ENCODE results near the gene IFITM5. TPM values are rescaled to one million over a fixed set of nuclear protein-coding genes. Genes with fewer than 3 reads are reported as not detected.

The IFITM5 gene
- polyA plus RNA-seq, 1 donor from 2014 or later, result not detected

DNA sequence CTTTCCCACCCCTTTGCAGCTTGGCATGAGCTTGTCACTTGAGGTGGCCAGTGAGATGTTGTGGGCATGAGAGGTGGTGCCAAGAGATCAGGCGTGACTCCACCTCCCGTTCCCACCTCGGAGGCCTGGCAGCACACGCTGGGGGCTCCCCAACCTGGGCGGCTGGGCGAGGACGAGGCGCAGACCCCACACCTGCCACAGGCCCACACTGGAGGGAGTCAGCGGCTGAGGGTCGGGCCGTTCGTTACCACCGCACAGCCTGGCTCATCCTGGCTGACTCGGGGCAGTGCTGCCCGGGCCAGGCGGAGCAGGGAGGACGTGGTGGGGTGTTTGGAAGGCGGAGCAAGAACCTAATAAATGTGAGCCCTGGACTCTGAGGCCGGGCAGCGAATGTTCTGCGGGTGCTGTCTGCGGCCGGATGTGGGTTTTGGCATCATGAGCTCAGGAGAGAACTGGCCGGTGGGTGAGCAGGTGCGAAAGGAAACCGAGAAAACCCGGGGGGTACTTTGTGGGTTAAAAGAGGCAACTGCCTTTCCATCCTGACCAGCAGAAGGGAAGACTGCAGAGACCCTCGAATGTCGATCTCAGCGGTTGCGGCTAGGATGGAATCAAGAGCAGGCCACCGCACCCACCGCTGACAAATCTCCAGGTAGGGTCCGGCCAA, 31.5 kb upstream of the IFITM5 start:
- H2AFZ ChIP-seq (ENCODE audit: low read depth, low read length), result no peak overlapping the region
- H3K27me3 ChIP-seq (ENCODE audit: insufficient read depth, low read depth, low read length), result no peaks in the 10 kb centered on the region
- H4K20me1 ChIP-seq (ENCODE audit: insufficient read depth), result no peaks in the 10 kb centered on the region
- H3K4me3 ChIP-seq (ENCODE audit: low read length), result no peak overlapping the region
- TF ChIP-seq SMC3 (conservative IDR thresholded peaks at IDR 0.05; ENCODE audit: poor library complexity), result no peak
- TF ChIP-seq RAD21 (conservative IDR thresholded peaks at IDR 0.05), result no peak
- TF ChIP-seq TAF1 (IDR thresholded peaks at IDR 0.05; ENCODE audit: low read depth), result no peak
- TF ChIP-seq MXI1 (conservative IDR thresholded peaks at IDR 0.05; ENCODE audit: poor library complexity, severe bottlenecking), result no peak
- TF ChIP-seq, protein P1, sequence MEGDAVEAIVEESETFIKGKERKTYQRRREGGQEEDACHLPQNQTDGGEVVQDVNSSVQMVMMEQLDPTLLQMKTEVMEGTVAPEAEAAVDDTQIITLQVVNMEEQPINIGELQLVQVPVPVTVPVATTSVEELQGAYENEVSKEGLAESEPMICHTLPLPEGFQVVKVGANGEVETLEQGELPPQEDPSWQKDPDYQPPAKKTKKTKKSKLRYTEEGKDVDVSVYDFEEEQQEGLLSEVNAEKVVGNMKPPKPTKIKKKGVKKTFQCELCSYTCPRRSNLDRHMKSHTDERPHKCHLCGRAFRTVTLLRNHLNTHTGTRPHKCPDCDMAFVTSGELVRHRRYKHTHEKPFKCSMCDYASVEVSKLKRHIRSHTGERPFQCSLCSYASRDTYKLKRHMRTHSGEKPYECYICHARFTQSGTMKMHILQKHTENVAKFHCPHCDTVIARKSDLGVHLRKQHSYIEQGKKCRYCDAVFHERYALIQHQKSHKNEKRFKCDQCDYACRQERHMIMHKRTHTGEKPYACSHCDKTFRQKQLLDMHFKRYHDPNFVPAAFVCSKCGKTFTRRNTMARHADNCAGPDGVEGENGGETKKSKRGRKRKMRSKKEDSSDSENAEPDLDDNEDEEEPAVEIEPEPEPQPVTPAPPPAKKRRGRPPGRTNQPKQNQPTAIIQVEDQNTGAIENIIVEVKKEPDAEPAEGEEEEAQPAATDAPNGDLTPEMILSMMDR (IDR thresholded peaks at IDR 0.05; ENCODE audit: poor library complexity, severe bottlenecking), result no peak
- TF ChIP-seq, protein P2, sequence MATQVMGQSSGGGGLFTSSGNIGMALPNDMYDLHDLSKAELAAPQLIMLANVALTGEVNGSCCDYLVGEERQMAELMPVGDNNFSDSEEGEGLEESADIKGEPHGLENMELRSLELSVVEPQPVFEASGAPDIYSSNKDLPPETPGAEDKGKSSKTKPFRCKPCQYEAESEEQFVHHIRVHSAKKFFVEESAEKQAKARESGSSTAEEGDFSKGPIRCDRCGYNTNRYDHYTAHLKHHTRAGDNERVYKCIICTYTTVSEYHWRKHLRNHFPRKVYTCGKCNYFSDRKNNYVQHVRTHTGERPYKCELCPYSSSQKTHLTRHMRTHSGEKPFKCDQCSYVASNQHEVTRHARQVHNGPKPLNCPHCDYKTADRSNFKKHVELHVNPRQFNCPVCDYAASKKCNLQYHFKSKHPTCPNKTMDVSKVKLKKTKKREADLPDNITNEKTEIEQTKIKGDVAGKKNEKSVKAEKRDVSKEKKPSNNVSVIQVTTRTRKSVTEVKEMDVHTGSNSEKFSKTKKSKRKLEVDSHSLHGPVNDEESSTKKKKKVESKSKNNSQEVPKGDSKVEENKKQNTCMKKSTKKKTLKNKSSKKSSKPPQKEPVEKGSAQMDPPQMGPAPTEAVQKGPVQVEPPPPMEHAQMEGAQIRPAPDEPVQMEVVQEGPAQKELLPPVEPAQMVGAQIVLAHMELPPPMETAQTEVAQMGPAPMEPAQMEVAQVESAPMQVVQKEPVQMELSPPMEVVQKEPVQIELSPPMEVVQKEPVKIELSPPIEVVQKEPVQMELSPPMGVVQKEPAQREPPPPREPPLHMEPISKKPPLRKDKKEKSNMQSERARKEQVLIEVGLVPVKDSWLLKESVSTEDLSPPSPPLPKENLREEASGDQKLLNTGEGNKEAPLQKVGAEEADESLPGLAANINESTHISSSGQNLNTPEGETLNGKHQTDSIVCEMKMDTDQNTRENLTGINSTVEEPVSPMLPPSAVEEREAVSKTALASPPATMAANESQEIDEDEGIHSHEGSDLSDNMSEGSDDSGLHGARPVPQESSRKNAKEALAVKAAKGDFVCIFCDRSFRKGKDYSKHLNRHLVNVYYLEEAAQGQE (IDR thresholded peaks at IDR 0.05; ENCODE audit: borderline replicate concordance), result no peak
- no peak for TF ChIP-seq EP300 (conservative IDR thresholded peaks at IDR 0.05; ENCODE audit: poor library complexity, severe bottlenecking)
- no peak for TF ChIP-seq EZH2 (IDR thresholded peaks at IDR 0.05; ENCODE audit: borderline replicate concordance, insufficient read depth, low read length, poor library complexity, severe bottlenecking)
- no peaks in the 10 kb centered on the region for H3K36me3 ChIP-seq (ENCODE audit: insufficient read depth, low read length)
- no peaks in the 10 kb centered on the region for H3F3A ChIP-seq (ENCODE audit: insufficient read depth, low read length, poor library complexity, severe bottlenecking)
- no peaks in the 10 kb centered on the region for H3K9me2 ChIP-seq (ENCODE audit: insufficient read depth, low read length)
- H3K4me2 ChIP-seq (ENCODE audit: low read length), result no peak overlapping the region
- H3K9ac ChIP-seq (ENCODE audit: low read length), result no peak overlapping the region
- no peaks in the 10 kb centered on the region for H3K9me3 ChIP-seq (ENCODE audit: low read length)
- H3K27ac ChIP-seq (ENCODE audit: low read length), result no peak overlapping the region
- H3K79me2 ChIP-seq (replicated peaks; ENCODE audit: insufficient read depth, low read length), result no peaks in the 10 kb centered on the region

DNA sequence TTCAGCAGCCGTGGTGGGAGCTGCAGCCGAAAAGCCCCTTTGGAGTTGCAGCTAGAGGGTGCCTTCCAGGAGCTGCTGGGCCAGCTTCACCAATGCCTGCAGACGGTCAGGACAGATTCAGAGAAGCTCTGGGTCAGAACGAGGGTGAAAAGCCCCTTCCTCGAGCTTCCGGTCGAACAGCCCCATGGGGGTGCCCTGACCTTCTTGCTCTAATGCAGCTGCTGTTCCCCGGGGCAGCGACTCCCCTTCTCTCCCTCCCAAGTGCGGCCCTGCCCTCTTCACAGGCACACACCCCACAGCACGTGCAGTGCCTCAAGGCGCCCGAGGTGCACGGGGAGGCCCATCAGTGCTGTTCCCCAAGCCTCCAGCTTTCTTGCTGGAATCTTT, 31.0 kb upstream of the IFITM5 start:
- no peak overlapping the region for H2AFZ ChIP-seq (ENCODE audit: low read depth, low read length)
- H3K9me2 ChIP-seq (ENCODE audit: insufficient read depth, low read length), result no peaks in the 10 kb centered on the region
- no peak overlapping the region for H3K9ac ChIP-seq (ENCODE audit: low read length)
- H3K4me2 ChIP-seq (ENCODE audit: low read length), result no peak overlapping the region
- H4K20me1 ChIP-seq (ENCODE audit: insufficient read depth), result no peaks in the 10 kb centered on the region
- no peaks in the 10 kb centered on the region for H3K36me3 ChIP-seq (ENCODE audit: insufficient read depth, low read length)
- no peak overlapping the region for H3K4me3 ChIP-seq (ENCODE audit: low read length)
- no peaks in the 10 kb centered on the region for H3K9me3 ChIP-seq (ENCODE audit: low read length)
- no peaks in the 10 kb centered on the region for H3K27me3 ChIP-seq (ENCODE audit: insufficient read depth, low read depth, low read length)
- TF ChIP-seq EZH2 (IDR thresholded peaks at IDR 0.05; ENCODE audit: borderline replicate concordance, insufficient read depth, low read length, poor library complexity, severe bottlenecking) (no peak), SMC3 (conservative IDR thresholded peaks at IDR 0.05; ENCODE audit: poor library complexity) (no peak), MXI1 (conservative IDR thresholded peaks at IDR 0.05; ENCODE audit: poor library complexity, severe bottlenecking) (no peak), EP300 (conservative IDR thresholded peaks at IDR 0.05; ENCODE audit: poor library complexity, severe bottlenecking) (no peak), TAF1 (IDR thresholded peaks at IDR 0.05; ENCODE audit: low read depth) (no peak), RAD21 (conservative IDR thresholded peaks at IDR 0.05) (no peak), POLR2AphosphoS5 (IDR thresholded peaks at IDR 0.05) (no peak)
- TF ChIP-seq, protein P1 (IDR thresholded peaks at IDR 0.05; ENCODE audit: poor library complexity, severe bottlenecking), result no peak
- TF ChIP-seq, protein P2 (IDR thresholded peaks at IDR 0.05; ENCODE audit: borderline replicate concordance), result no peak
- no peaks in the 10 kb centered on the region for H3K79me2 ChIP-seq (replicated peaks; ENCODE audit: insufficient read depth, low read length)
- H3F3A ChIP-seq (ENCODE audit: insufficient read depth, low read length, poor library complexity, severe bottlenecking), result no peaks in the 10 kb centered on the region
- no peak overlapping the region for H3K27ac ChIP-seq (ENCODE audit: low read length)
